ENCODE results near the gene ZNF445. TPM values are rescaled to one million over a fixed set of nuclear protein-coding genes. Genes with fewer than 3 reads are reported as not detected.

The ZNF445 gene
- total and polyA plus RNA-seq, 12 donors = 1.6 to 18.6 (median 15.4) TPM

GRCh38 chr3:44442596-44443309 lies 34.7 kb downstream of the ZNF445 start:
- intact Hi-C loops (cut with DNase I) = loop anchor here in 2 of 10 donors (5.0 kb wide), 2 partner anchors 35 to 105 kb away; partner anchors contain the start of genes TCAIM (in 2 of the 2) and ZNF445 (in 1 of the 2)
- peaks cover 0 to 56% (median 36%) of the 10 kb centered on the region in 9 donors for H3K36me3 ChIP-seq
- TF ChIP-seq, protein P1, sequence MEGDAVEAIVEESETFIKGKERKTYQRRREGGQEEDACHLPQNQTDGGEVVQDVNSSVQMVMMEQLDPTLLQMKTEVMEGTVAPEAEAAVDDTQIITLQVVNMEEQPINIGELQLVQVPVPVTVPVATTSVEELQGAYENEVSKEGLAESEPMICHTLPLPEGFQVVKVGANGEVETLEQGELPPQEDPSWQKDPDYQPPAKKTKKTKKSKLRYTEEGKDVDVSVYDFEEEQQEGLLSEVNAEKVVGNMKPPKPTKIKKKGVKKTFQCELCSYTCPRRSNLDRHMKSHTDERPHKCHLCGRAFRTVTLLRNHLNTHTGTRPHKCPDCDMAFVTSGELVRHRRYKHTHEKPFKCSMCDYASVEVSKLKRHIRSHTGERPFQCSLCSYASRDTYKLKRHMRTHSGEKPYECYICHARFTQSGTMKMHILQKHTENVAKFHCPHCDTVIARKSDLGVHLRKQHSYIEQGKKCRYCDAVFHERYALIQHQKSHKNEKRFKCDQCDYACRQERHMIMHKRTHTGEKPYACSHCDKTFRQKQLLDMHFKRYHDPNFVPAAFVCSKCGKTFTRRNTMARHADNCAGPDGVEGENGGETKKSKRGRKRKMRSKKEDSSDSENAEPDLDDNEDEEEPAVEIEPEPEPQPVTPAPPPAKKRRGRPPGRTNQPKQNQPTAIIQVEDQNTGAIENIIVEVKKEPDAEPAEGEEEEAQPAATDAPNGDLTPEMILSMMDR (IDR thresholded peaks at IDR 0.05) = no peak
- H3K4me1 ChIP-seq = peaks cover 0 to 36% (median 27%) of the 10 kb centered on the region in 9 donors
- H3K27me3 ChIP-seq = no peaks in the 10 kb centered on the region
- H3K4me3 ChIP-seq = no peak overlapping the region
- WGBS, 2 donors = 73 to 80% methylated on average over 2 of the region's 2 CpGs
- ATAC-seq (no peak), DNase-seq (no peak)
- peaks cover 0 to 8% (median 0%) of the 10 kb centered on the region in 11 donors for H3K9me3 ChIP-seq
- peak overlapping the region in 1 of 10 donors; percentile 98 for H3K27ac ChIP-seq

DNA sequence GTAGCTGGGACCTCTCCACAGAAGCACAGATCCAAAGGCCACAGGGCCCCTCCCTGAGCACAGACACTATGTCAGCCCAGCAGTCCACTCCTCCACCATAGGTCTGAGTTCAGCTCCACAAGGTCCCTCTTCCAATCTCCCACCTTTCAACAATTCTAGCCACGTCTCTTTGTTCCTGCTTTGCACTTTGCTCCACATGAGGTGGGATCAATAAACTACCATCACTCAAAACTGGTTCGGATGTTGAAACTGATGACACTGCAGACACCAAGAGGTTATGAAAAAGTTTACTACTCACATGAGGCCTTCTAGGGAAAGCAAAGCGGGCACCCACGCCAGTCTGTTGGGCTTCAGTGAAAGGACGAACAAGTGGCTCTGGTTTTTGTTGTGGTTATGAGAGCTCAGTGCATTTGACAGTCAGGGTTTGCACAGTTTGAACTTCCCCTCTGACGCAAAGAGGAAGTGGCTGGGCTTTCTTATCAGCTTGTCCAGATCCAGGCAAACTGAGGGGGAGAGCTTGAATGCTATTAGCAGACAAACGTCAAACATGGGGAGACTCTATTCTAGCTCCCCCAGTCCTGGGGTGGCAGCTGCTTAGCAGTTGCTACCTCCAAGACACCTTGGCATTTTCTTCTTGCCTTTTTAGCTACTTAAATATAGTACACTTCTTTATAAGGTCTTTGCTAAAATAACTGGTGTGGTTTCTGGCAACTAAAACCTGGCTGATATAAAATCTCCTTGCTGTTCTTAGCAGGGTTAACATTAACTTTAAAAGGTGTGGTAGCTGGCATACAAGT lies 37.8 kb downstream of the ZNF445 start:
- Histone ChIP-seq H3K27ac (peak overlapping the region; percentile 84 to 98 (median 92)), H3K9me3 (no peaks in the 10 kb centered on the region), H3K36me3 (peaks cover 0 to 26% (median 7%) of the 10 kb centered on the region in 9 donors), H3K4me3 (peak overlapping the region in 9 of 10 donors; percentile 15 to 50 (median 36)), H3K27me3 (no peaks in the 10 kb centered on the region), H3K4me1 (peaks cover 0 to 49% (median 27%) of the 10 kb centered on the region in 9 donors)
- DNase-seq (peak; percentile 51 to 91), ATAC-seq (peak; percentile 91 to 98 (median 96))
- intact Hi-C loops (cut with DNase I) = loop anchor here in 5 of 10 donors (2.0 to 5.0 kb wide), 3 partner anchors 38 to 102 kb away; partner anchors contain the start of genes TCAIM (in 5 of the 5) and ZNF445 (in 1 of the 5)
- TF ChIP-seq, protein P1 (IDR thresholded peaks at IDR 0.05) = no peak
- WGBS, 2 donors = 8 to 9% methylated on average over 7 of the region's 7 CpGs

DNA sequence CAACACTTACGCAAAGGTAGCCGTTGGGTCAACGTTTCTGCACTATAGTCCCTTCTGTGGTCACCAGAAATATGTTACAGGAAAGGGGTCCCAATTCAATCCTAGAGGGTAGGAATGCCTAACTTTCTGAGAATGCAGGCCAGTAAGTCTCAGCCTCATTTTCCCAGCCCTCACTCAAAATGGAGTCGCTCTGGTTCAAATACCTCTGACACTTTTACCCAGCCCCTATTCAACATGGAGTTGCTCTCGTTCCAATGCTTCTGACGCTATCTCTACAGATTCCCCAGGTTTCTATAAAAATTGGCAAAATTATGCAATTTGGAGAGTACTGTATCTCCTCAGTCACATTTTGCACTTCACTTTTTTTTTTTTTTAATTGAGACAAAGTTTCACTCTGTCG lies 39.7 kb downstream of the ZNF445 start:
- H3K27ac ChIP-seq = peak overlapping the region in 1 of 10 donors; percentile 98
- no peaks in the 10 kb centered on the region for H3K9me3 ChIP-seq
- H3K36me3 ChIP-seq = peaks cover 0 to 9% (median 0%) of the 10 kb centered on the region in 9 donors
- WGBS, 2 donors = 97 to 98% methylated on average over 7 of the region's 7 CpGs
- TF ChIP-seq, protein P1 (IDR thresholded peaks at IDR 0.05) = no peak
- H3K4me1 ChIP-seq = peaks cover 0 to 49% (median 27%) of the 10 kb centered on the region in 9 donors
- intact Hi-C loops (cut with DNase I) = loop anchor here in 3 of 10 donors (2.0 to 5.0 kb wide), 2 partner anchors 99 to 100 kb away; partner anchors contain the start of gene TCAIM (in 3 of the 3)
- no peaks in the 10 kb centered on the region for H3K27me3 ChIP-seq
- DNase-seq (no peak), ATAC-seq (no peak)
- H3K4me3 ChIP-seq = no peak overlapping the region

DNA sequence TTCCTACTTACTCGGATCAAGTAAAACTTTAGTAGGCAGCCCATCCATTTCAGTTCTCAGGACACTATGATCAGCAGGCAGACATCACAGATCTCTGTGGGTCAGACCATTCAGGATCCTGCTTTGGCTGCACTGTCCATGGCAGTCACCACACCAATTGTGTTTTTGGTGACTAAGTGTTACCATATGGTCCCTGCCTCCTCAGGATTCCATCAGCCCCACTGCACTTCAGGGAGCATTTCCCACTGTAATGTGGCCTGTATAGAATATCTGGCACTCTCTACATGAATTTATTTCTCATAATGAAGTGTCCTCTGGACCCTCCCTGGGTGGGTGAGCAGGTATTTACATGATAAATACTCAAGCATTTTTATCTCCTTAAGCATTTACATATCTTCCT lies 41.3 kb downstream of the ZNF445 start:
- ATAC-seq (no peak), DNase-seq (no peak)
- no peak overlapping the region for H3K4me3 ChIP-seq
- H3K36me3 ChIP-seq = no peaks in the 10 kb centered on the region
- H3K27ac ChIP-seq = no peak overlapping the region
- intact Hi-C loops (cut with DNase I) = loop anchor here in 2 of 10 donors (5.0 kb wide), 1 partner anchor 99 kb away; the partner anchor contains the start of gene TCAIM (in 2 of the 2)
- H3K4me1 ChIP-seq = peaks cover 0 to 43% (median 23%) of the 10 kb centered on the region in 9 donors
- no peaks in the 10 kb centered on the region for H3K9me3 ChIP-seq
- no peaks in the 10 kb centered on the region for H3K27me3 ChIP-seq
- TF ChIP-seq, protein P1 (IDR thresholded peaks at IDR 0.05) = no peak
- 85 to 98% methylated on average over 1 of the region's 1 CpG for WGBS, 2 donors
